ENCODE results near the gene UCN. TPM values are rescaled to one million over a fixed set of nuclear protein-coding genes. Genes with fewer than 3 reads are reported as not detected.
"Not testable (repeated sequence)": the region's sequence is repeated elsewhere in the genome, so short reads cannot be mapped to it uniquely, and the experiment has no call there.

The UCN gene
- total RNA-seq, 1 experiment from 2014 or later: 7.9 TPM

GRCh38 chr2:27275211-27276150 lies 32.8 kb downstream of the UCN start, which contains the start of gene DNAJC5G:
DNAJC5G (plus strand) TSS chr2:27275433; CDS start chr2:27276729, 1,296 bp downstream.
- intact Hi-C loops (cut with micrococcal nuclease): no loop called here
- BruUV-seq (replicated peaks): no TSS peak
- Mint-ChIP-seq H3K4me1 (ENCODE audit: insufficient read depth, unreplicated experiment) (peaks cover 7% of the 10 kb centered on the region), H3K36me3 (ENCODE audit: insufficient read depth, unreplicated experiment) (peaks cover 12% of the 10 kb centered on the region), H3K4me3 (ENCODE audit: unreplicated experiment) (no peak within 1 kb of the TSS), H3K9me3 (ENCODE audit: unreplicated experiment) (no peaks in the 10 kb centered on the region), H3K27me3 (ENCODE audit: insufficient read depth, unreplicated experiment) (peaks cover 20% of the 10 kb centered on the region), H3K27ac (ENCODE audit: low read depth, unreplicated experiment) (no peak within 1 kb of the TSS)
- DNase-seq (ENCODE audit: unreplicated experiment): no peak
- TF ChIP-seq CTCF (IDR thresholded peaks at IDR 0.05; ENCODE audit: unreplicated experiment): no peak
- CTCF ChIA-PET: interaction anchor here (0.7 to 1.6 kb wide), 3 partner anchors 27 to 142 kb away, joined by 3 to 4 read pairs (median 4); no protein-coding TSS in a partner anchor
- POLR2A ChIA-PET: interaction anchor here (0.6 kb wide), 1 partner anchor 28 kb away, joined by 5 read pairs; no protein-coding TSS in a partner anchor

- H3K4me1 Mint-ChIP-seq (ENCODE audit: insufficient read depth, unreplicated experiment); H3K4me3 Mint-ChIP-seq (ENCODE audit: unreplicated experiment); DNase-seq (ENCODE audit: unreplicated experiment); intact Hi-C loops (cut with micrococcal nuclease); BruUV-seq (replicated peaks); H3K27ac Mint-ChIP-seq (ENCODE audit: low read depth, unreplicated experiment); H3K9me3 Mint-ChIP-seq (ENCODE audit: unreplicated experiment): not testable (repeated sequence)
- Mint-ChIP-seq H3K27me3 (ENCODE audit: insufficient read depth, unreplicated experiment) (peaks cover 12% of the 10 kb centered on the region), H3K36me3 (ENCODE audit: insufficient read depth, unreplicated experiment) (peaks cover 12% of the 10 kb centered on the region)
- POLR2A ChIA-PET: interaction anchor here (0.7 to 1.0 kb wide), 4 partner anchors 9 to 55 kb away, joined by 3 to 4 read pairs (median 4); partner anchors contain the start of gene SLC30A3
- CTCF ChIA-PET: interaction anchor here (0.6 to 2.1 kb wide), 6 partner anchors 7 to 331 kb away, joined by 3 to 19 read pairs (median 4); no protein-coding TSS in a partner anchor
Measured at GRCh38 chr2:27272537-27273522, 35.4 kb downstream of the UCN start.

GRCh38 chr2:27271631-27272340 lies 36.5 kb downstream of the UCN start:
- TF ChIP-seq CTCF (IDR thresholded peaks at IDR 0.05; ENCODE audit: unreplicated experiment): no peak
- peaks cover 1% of the 10 kb centered on the region for H3K27me3 Mint-ChIP-seq (ENCODE audit: insufficient read depth, unreplicated experiment)
- no TSS peak for BruUV-seq (replicated peaks)
- H3K9me3 Mint-ChIP-seq (ENCODE audit: unreplicated experiment): no peaks in the 10 kb centered on the region
- no peak for DNase-seq (ENCODE audit: unreplicated experiment)
- no peak overlapping the region for H3K27ac Mint-ChIP-seq (ENCODE audit: low read depth, unreplicated experiment)
- no peak overlapping the region for H3K4me3 Mint-ChIP-seq (ENCODE audit: unreplicated experiment)
- POLR2A ChIA-PET: interaction anchor here (1.5 kb wide), 1 partner anchor 200 kb away, joined by 3 read pairs; the partner anchor contains the start of gene OST4
- intact Hi-C loops (cut with micrococcal nuclease): no loop called here
- CTCF ChIA-PET: interaction anchor here (0.6 to 2.1 kb wide), 4 partner anchors 8 to 254 kb away, joined by 3 to 19 read pairs (median 4); no protein-coding TSS in a partner anchor
- H3K36me3 Mint-ChIP-seq (ENCODE audit: insufficient read depth, unreplicated experiment): peaks cover 12% of the 10 kb centered on the region
- H3K4me1 Mint-ChIP-seq (ENCODE audit: insufficient read depth, unreplicated experiment): peaks cover 7% of the 10 kb centered on the region

GRCh38 chr2:27270670-27271069 lies 37.6 kb downstream of the UCN start:
- DNase-seq (ENCODE audit: unreplicated experiment): no peak
- intact Hi-C loops (cut with micrococcal nuclease): no loop called here
- Mint-ChIP-seq H3K36me3 (ENCODE audit: insufficient read depth, unreplicated experiment) (peaks cover 12% of the 10 kb centered on the region), H3K9me3 (ENCODE audit: unreplicated experiment) (no peaks in the 10 kb centered on the region), H3K27me3 (ENCODE audit: insufficient read depth, unreplicated experiment) (no peaks in the 10 kb centered on the region), H3K4me3 (ENCODE audit: unreplicated experiment) (no peak overlapping the region), H3K4me1 (ENCODE audit: insufficient read depth, unreplicated experiment) (peaks cover 7% of the 10 kb centered on the region), H3K27ac (ENCODE audit: low read depth, unreplicated experiment) (no peak overlapping the region)
- CTCF ChIA-PET: interaction anchor here (0.8 to 2.1 kb wide), 3 partner anchors 10 to 32 kb away, joined by 3 to 19 read pairs (median 4); no protein-coding TSS in a partner anchor
- POLR2A ChIA-PET: interaction anchor here (1.5 kb wide), 1 partner anchor 199 kb away, joined by 3 read pairs; the partner anchor contains the start of gene OST4
- no peak for TF ChIP-seq CTCF (IDR thresholded peaks at IDR 0.05; ENCODE audit: unreplicated experiment)
- no TSS peak for BruUV-seq (replicated peaks)
